ENCODE results near the gene GAS6. TPM values are rescaled to one million over a fixed set of nuclear protein-coding genes. Genes with fewer than 3 reads are reported as not detected.

GAS6 gene
- total and polyA plus RNA-seq, 9 of the 15 experiments (the other 6 are each of a cell fraction or from before 2014, with no cell fraction given) = 0.14 to 9.7 (median 4.7) TPM; not detected in 1

- Histone ChIP-seq H3K9me3 (replicated peaks; ENCODE audit: control insufficient read depth, insufficient read depth, low read depth, low read length) (no peaks in the 10 kb centered on the region; the same call in 1 of the 2 replicates), H3K27me3 (ENCODE audit: control insufficient read depth in 2 of 2, insufficient read depth in 2 of 2, low read length in 2 of 2) (peaks cover 0 to 48% of the 10 kb centered on the region in 2 experiments; a peak in 4 of 5 replicates), H2AFZ (ENCODE audit: low read depth, low read length) (no peak overlapping the region), H3K27ac (ENCODE audit: extremely low read depth, low read depth, low read length) (no peak overlapping the region), H3K36me3 (ENCODE audit: control insufficient read depth, insufficient read depth, low read length) (no peaks in the 10 kb centered on the region), H3K4me3 (no peak overlapping the region), H3K9ac (ENCODE audit: insufficient read depth in 1 of 2, low read depth in 2 of 2, low read length in 2 of 2) (no peak overlapping the region), H3K79me2 (ENCODE audit: control insufficient read depth, insufficient read depth, low read length) (no peaks in the 10 kb centered on the region), H4K20me1 (replicated peaks; ENCODE audit: control insufficient read depth, insufficient read depth, low read length) (no peaks in the 10 kb centered on the region; the same call in 1 of the 2 replicates), H3K4me1 (replicated peaks in 1 of 2; ENCODE audit: control insufficient read depth in 2 of 2, insufficient read depth in 2 of 2, low read length in 2 of 2) (no peaks in the 10 kb centered on the region; a peak in 1 of 5 replicates), H3K4me2 (ENCODE audit: insufficient read depth, low read length) (no peak overlapping the region), H3K9me1 (ENCODE audit: control insufficient read depth, insufficient read depth, low read length) (no peaks in the 10 kb centered on the region)
- in situ Hi-C loops (cut with MboI) = no loop called here
- TF ChIP-seq FUS (optimal IDR thresholded peaks at IDR 0.05; ENCODE audit: low read depth, low read length) = no peak
- no peak for TF ChIP-seq SIN3A (IDR thresholded peaks at IDR 0.05; ENCODE audit: borderline replicate concordance in 2 of 2, control insufficient read depth in 1 of 2, low read depth in 2 of 2, low read length in 2 of 2)
- TF ChIP-seq DMBX1 (CRISPR knock-in tag; IDR thresholded peaks at IDR 0.05; ENCODE audit: borderline replicate concordance) = no peak
- no peak for TF ChIP-seq HOXB6 (CRISPR knock-in tag; IDR thresholded peaks at IDR 0.05; ENCODE audit: borderline replicate concordance)
- TF ChIP-seq RCOR1 (IDR thresholded peaks at IDR 0.05; ENCODE audit: borderline replicate concordance in 1 of 2, low read depth in 2 of 2, low read length in 2 of 2) = no peak
- no peak for TF ChIP-seq ZNF407 (IDR thresholded peaks at IDR 0.05; ENCODE audit: low read depth)
- TF ChIP-seq ZNF445 (CRISPR knock-in tag; IDR thresholded peaks at IDR 0.05; ENCODE audit: low read depth) = no peak
- TF ChIP-seq IRF2 (CRISPR knock-in tag; IDR thresholded peaks at IDR 0.05) = no peak
- no peak for TF ChIP-seq THAP7 (CRISPR knock-in tag; IDR thresholded peaks at IDR 0.05)
- TF ChIP-seq ZNF668 (CRISPR knock-in tag; IDR thresholded peaks at IDR 0.05) = no peak
- intact Hi-C loops (cut with micrococcal nuclease) = no loop called here
- no peak for FAIRE-seq
- POLR2A ChIA-PET = interaction anchor here (0.6 kb wide), 1 partner anchor 145 kb away, joined by 3 read pairs; no protein-coding TSS in a partner anchor
- DNase-seq (ENCODE audit: extremely low read depth in 1 of 4, low spot score in 3 of 4) = no peak
- no TSS peak for BruUV-seq (replicated peaks)
- ATAC-seq = no peak
- WGBS (ENCODE audit: insufficient coverage, low coverage, missing lambda C conversion rate) = under 1% methylated on average over 17 of the region's 28 CpGs
- CTCF ChIA-PET (ENCODE audit: low intra/inter-chr PET ratio) = no interaction called here
Observed at GRCh38 chr13:113775451-113776145, 88.3 kb downstream of the GAS6 start.

Data from K562 (cell line).